Measurements from ENCODE around the gene HOXD1.
A peak's percentile ranks its signal among the peaks of the same experiment; 100 is the strongest.

The HOXD1 gene

DNA sequence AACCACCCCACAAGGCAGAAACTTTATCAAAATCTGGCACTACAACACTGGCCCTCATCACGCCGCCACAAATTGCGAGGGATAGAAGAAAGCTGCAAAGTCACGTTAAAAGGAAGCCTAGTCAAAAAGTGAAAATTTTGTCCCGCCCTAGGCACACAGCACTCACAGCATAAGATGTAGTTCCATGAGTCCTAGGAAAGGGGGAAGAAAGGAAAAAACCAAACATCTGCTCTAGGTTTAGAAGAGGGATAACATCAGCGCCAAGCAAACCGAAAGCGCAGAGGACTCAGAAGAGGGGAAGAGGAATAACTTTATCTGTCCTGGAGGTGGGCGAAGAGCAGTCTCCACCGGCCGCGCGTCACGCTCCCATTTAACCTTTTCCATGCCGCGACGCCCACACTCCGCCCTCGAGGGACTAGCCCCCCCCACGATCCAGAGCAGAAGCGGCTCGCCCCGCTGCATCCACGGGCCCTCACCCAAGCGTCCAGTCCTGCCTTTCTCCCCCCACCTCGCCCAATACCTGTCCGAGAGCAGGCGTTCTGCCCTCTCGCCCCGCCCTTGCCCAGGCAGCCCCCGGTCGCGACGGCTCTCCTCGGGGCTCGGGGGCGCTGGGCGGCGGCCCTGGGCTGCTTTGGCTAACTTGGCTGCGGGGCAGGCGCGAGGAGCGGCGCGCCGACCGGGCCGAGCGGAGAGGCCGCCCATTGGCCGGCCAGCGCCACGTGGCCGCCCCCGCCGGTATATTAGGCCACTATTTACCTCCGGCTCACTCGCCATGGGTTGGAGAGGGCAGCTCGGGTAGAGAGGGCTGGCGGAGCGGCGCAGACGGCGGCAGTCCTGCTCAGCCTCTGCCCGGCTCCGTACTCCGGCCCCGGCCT is at the start of gene HOXD1:
TSS of gene HOXD1 (plus strand) at position 770 of the 875 bp plus-strand sequence. CDS start 134 bp downstream, outside the sequence.
- DNase-seq: no peak

DNA sequence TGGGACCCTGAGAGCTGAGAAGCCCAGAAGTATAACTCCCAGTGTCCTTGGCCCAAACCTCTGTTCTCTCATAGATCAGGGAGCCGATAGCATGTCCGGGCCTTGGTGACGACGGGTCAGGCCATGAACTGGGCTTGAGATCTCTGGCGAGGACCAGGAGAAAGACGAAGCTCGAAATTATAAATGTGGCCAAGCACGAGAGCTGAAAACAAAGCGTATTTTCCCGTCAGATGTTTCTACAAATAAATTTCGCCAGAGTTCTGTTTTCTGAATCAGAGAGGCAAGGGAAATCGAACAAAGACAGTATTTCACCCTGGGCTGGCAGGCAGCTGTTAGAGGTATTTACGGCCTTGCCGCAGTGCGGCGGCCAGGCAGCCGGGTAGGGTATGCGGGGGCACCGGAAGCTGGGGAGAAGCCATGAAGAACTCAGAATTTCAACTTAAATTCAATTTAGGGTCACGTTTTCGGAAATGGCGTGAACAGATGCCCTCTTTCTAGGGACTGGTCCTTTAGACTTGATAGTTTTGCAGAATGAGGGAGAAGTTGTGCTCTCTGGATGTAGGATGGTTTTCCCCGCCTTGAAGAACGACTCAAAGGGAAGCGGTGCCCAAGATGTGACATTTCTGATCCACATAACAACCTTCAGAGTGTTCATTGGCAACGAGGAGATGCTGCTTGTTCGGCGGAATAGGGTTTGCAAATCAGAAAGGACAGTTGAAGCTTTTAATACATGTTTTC is 49.4 kb upstream of the HOXD1 start:
- no peak for DNase-seq

DNA sequence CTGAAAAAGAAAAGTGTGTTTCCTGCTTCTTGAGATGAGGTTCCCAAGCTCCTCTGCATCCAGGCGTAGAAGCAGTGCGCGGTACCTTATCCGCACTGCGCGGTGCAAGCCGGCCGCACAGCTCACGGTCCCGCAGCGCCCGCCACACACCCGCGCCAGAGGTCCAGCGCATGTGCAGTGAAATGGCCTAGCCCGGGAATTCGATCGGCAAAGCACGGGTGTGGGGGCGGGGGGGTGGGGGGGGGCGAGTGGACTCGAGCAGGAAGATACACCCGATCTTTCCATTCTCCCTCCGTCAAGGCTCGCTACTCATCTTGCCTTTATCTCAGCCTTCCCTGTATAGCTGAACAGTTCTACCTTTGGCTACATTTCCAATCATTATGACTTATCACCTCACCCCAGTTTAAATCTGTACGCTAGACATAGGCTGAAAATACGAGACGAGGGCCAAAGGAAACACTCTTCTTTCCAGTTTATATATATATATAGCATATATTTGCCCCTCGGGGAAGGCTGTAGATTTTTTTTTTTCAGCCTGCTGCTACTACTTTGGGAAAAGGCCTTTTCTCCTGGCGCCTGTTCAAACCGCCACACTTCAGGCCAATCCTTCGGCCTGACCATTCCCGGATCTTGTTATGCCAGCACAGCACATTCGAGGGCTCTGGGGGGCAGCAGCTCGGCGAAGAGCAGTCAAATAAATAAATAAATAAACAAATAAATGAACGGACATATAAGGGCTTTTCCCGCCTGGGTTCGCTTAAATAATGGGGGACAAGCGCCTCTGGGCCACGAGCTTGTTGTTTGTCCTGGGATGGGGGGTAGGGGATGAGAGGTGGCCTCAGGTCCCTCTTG is 48.6 kb upstream of the HOXD1 start:
- no peak for DNase-seq

GRCh38 chr2:176140513-176141317 is 47.8 kb upstream of the HOXD1 start:
- peak; percentile 61 for DNase-seq

DNA sequence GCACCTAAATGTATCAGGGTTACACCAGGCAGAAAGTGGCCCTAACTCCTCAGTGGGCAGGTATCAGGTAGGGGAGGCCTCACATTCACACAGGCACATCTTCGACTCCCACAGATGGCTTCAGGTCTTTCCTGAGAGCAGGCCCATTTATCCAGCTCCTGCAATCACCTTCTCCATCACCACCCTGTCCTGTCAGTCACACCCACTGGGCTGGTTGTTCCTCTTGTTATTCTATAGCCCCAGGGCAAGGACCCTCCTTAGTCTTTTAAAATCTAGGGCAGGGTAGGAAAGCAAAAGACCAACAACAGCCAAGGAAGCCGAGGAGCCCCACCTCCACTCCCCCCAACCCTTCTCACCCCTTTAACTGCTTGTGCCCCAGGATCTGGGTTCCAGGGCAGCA is 46.2 kb upstream of the HOXD1 start:
- DNase-seq: no peak

DNA sequence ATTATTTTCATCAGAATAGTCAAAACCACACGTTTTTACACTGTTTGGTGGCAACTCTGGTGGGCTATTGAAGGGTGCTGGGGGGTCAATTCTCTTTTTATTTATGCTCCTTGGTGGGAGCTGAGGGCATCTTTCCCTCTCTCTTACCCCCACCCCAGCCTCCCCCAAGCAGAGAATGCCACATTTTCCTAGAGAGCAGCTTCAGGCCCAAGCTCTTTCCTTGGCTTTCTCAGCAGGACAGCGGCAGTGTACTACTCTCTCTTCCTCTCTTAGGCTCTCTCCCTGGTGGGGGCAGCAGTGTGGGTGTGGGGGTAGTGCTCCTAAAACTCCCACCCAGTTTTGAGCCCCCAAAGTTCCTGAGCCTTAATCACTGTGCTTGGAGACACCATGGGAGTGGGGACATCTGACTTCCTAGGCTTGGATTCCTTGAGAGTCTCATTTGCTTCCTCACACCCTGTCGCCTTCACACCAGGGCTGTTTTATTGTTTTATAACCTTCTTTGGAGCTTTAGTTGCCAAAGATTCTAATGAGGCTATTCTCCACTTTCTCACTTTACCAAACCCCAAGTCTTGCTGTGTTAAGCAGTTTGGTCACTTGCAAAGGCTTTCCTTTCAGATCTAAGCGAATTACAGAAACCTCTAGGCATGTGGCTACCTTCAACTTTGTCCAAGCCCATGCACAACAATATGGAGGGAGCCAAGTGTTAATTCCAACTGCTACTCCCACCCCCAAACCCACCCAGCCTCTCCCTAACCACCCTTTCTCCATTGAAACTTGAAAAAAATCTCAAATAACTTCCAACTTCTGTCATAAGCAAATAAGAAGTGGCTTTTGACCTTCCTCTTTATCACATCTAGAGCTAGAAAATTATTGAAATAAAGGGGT is 43.1 kb upstream of the HOXD1 start:
- no peak for DNase-seq

DNA sequence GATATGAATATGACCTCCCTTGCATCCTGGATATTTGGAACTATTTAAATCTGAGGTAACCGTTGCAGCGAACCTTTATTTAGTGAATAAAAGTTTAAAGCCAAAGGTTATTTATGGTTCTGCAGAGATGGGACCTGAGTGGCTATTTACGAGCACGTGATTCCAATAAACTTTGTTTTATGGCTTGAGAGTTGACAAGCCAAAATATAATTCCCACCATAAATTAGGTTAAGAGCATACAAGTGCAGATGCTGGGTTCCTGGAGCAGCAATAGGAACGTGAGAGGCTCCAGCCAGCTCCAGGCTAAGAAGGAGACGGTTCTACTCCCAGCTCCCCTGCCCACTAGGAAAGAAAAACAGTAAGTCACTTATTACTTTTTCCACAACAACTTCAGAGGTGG is 42.4 kb upstream of the HOXD1 start:
- no peak for DNase-seq

- DNase-seq: no peak
These were observed 41.8 kb upstream of the HOXD1 start for GRCh38 chr2:176146645-176147044.

GRCh38 chr2:176147210-176147799 is 41.2 kb upstream of the HOXD1 start:
- no peak for DNase-seq

DNA sequence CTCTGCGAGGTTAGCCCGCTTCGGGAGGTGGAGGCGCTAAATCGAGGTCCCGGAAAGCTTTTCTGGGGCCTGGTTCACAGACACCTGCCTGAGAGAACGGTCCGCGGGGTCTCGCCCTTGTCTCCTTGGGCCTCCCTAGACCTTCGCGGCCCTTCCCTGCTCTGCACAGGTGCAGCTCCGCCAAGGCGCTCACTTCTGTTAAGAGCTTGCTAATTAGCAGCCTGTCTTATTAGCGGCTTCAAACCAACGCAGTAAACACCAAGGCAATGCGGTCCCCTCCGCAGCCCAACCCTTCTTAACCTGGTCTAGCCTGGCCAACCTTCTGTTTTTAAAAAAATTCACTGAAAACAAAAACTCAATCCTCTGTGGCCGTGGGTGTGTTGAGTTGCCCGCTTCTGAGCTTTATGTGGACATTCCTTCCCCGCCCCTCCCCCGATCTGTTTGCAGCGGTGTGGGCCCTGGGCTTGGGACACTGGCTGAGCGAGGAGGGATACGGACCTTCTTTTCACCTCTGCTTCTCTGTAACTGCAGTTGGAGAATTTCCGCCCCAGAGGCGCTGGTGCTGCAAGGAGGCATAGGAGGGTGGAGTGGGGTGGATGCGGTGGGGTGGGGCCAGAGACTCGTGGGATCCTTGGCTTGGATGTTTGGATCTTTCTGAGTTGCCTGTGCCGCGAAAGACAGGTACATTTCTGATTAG is 40.5 kb upstream of the HOXD1 start:
- DNase-seq: no peak

DNA sequence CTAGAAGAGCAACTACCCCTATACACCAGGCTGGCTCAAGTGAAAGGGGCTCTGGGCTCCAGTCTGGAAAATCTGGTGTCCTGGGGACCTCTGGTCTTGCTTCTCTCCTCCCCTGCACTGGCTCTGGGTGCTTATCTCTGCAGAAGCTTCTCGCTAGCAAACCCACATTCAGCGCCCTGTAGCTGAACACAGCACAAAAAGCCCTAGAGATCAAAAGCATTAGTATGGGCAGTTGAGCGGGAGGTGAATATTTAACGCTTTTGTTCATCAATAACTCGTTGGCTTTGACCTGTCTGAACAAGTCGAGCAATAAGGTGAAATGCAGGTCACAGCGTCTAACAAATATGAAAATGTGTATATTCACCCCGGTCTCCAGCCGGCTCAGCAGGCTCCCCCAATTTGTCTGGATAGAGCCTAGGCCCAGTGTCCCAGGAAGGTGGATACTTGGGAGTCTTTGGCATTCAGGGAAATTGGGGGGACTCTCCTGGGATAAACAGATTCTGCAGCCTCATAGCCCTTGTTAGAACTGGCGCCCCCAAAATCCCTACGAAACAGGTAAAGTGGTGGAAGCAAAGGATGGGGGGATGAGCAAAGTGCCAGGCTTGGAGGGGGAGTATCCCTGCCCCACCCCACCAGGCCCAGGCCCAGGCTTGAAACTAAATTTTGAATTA is 39.6 kb upstream of the HOXD1 start:
- no peak for DNase-seq

GRCh38 chr2:176149481-176149938 is 39.0 kb upstream of the HOXD1 start:
- no peak for DNase-seq

GRCh38 chr2:176149939-176150583 is 38.4 kb upstream of the HOXD1 start:
- no peak for DNase-seq

DNA sequence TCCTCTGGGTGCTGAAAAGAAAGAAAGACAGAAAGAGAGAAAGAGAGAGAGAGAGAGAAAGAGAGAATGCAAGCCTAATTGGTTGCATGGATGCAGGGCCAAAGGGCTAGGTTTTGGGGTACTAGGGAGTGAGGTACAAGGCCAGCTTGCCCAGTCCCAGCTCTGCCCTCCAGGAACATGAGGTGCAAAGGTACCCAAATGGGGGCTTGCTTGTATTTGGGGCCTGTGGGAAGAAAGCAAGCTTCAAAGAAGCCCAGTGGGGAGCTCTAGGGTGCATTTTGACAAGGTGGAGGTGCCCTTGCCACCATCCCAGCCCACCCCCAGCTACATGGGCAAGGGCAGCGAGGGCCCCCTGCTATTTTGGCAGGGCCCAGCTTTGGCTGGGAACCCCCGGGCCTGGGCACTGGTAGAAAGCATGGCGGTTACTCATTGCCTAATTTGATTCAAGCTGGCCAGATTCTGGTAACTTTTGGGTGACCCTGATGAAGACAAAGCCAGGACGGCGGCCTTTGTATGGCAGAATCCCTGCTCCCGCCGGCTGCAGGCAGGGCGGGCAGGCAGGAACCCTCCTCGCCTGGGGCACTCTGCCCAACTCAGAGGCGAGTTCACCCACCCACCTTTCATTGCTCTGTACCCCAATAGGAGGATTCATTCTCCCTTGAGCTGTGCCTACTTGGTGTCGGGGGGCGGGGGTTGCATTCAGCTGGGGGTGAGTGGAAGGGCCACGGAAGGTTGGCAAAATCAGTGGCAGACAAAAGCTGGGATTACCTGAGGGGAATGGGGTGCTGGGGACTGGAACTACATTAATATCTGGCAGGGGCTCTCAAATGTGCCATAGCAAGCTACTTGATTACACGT is 37.7 kb upstream of the HOXD1 start:
- no peak for DNase-seq

DNA sequence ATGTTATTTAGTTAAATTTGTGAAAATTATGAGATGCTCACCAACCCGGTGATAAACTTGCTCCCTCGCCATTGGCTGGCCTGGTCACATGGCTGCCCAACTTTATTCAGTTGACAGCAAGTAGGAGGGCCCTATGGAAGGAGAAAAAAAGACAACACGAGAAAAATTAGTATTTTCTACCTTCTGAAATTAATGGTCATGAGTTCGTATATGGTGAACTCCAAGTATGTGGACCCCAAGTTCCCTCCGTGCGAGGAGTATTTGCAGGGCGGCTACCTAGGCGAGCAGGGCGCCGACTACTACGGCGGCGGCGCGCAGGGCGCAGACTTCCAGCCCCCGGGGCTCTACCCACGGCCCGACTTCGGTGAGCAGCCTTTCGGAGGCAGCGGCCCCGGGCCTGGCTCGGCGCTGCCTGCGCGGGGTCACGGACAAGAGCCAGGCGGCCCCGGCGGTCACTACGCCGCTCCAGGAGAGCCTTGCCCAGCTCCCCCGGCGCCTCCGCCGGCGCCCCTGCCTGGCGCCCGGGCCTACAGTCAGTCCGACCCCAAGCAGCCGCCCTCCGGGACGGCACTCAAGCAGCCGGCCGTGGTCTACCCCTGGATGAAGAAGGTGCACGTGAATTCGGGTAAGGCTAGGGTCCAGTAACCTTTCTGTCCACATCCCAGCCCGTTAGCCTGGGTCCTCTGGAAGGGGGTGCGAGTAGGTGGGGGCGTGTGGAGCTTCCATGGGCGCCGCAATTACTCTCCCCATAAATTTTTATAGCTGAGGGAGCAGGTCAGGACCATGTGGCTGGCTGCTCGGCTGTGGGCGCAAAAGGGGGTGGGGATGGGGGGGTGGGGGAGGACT is 36.8 kb upstream of the HOXD1 start, which contains the start of gene HOXD4:
TSS of gene HOXD4 (plus strand) at position 109 of the 846 bp plus-strand sequence. CDS start at position 193, 84 bp downstream.
- DNase-seq: no peak

- no peak for DNase-seq
These were observed 35.9 kb upstream of the HOXD1 start for GRCh38 chr2:176152350-176153181.
